ENCODE data around the gene ZNF605. TPM values are rescaled to one million over a fixed set of nuclear protein-coding genes. Genes with fewer than 3 reads are reported as not detected.

Gene ZNF605
- total and polyA plus RNA-seq, 10 of the 15 experiments (the other 5 are each of a cell fraction or from before 2014, with no cell fraction given), result 0.95 to 4.8 (median 2.5) TPM

- ATAC-seq, result no peak
- Histone ChIP-seq H3K4me3 (no peak overlapping the region), H3K79me2 (ENCODE audit: control insufficient read depth, insufficient read depth, low read length) (no peaks in the 10 kb centered on the region), H3K27ac (ENCODE audit: control insufficient read depth, insufficient read depth) (no peak overlapping the region), H4K20me1 (ENCODE audit: control insufficient read depth, insufficient read depth) (no peaks in the 10 kb centered on the region), H3K4me2 (ENCODE audit: control insufficient read depth, insufficient read depth) (no peak overlapping the region), H3K36me3 (ENCODE audit: control insufficient read depth in 2 of 2, insufficient read depth in 2 of 2, low read length in 1 of 2) (no peaks in the 10 kb centered on the region), H3K9ac (ENCODE audit: control insufficient read depth, insufficient read depth, low read length) (no peak overlapping the region), H3K27me3 (replicated peaks in 1 of 2; ENCODE audit: control insufficient read depth in 2 of 2, insufficient read depth in 2 of 2, low read length in 1 of 2) (no peaks in the 10 kb centered on the region), H2AFZ (ENCODE audit: control insufficient read depth, low read depth, low read length) (no peak overlapping the region), H3K4me1 (ENCODE audit: control insufficient read depth, insufficient read depth, low read length) (no peaks in the 10 kb centered on the region), H3K9me3 (replicated peaks; ENCODE audit: control insufficient read depth, insufficient read depth, low read length) (peaks cover 31% of the 10 kb centered on the region)
- WGBS (ENCODE audit: insufficient coverage, insufficient replicate concordance, low lambda C conversion rate, missing lambda C conversion rate), result 80% methylated on average over 9 of the region's 9 CpGs
- TF ChIP-seq BMI1 (IDR thresholded peaks at IDR 0.05; ENCODE audit: borderline replicate concordance) (no peak), CEBPB (IDR thresholded peaks at IDR 0.05; ENCODE audit: borderline replicate concordance in 1 of 2, low read depth in 2 of 2, low read length in 2 of 2) (no peak), CTCF (IDR thresholded peaks at IDR 0.05 in 2 of 3, conservative IDR thresholded peaks at IDR 0.05 in 1 of 3; ENCODE audit: control insufficient read depth in 2 of 3, extremely low read depth in 1 of 3, insufficient read depth in 1 of 3, low read depth in 3 of 3, low read length in 3 of 3) (0 out of 6 replicates have a peak, but pooled peaks of 1 of the 3 experiments have one; percentile 14), ZBED1 (IDR thresholded peaks at IDR 0.05; ENCODE audit: borderline replicate concordance) (no peak), BCLAF1 (IDR thresholded peaks at IDR 0.05) (no peak)
- SMC1A ChIA-PET (ENCODE audit: uncharacterized antibody, unreplicated experiment), result no interaction called here
- no peak for FAIRE-seq
- POLR2A ChIA-PET, result no interaction called here
- intact Hi-C loops (cut with micrococcal nuclease; ENCODE audit: unreplicated experiment) (no loop called here), in situ Hi-C loops (cut with MboI) (loop anchor here (5.0 kb wide), 1 partner anchor 181 kb away; no protein-coding TSS in a partner anchor)
- no peak for DNase-seq (ENCODE audit: low read depth, low spot score)
- RAD21 ChIA-PET (ENCODE audit: unreplicated experiment), result no interaction called here
- CTCF ChIA-PET, result no interaction called here
- no TSS peak for BruUV-seq (replicated peaks)
Measured at GRCh38 chr12:132921685-132922084, 34.4 kb downstream of the ZNF605 start.

Measured in GM12878 (cell line).